CD4-positive, alpha-beta T cell (primary cell): Measurements from ENCODE around the gene CD9. TPM values are rescaled to one million over a fixed set of nuclear protein-coding genes. Genes with fewer than 3 reads are reported as not detected.

Experiments
- ATAC-seq: fragments of 200-7000 bp; cut with Tn5 transposase; one replicate; pipeline ENCODE4 v1.10.0; 2022; ENCODE audit warnings: mild to moderate bottlenecking; ENCODE audit not compliant: poor library complexity
- CTCF ChIA-PET: fragments of 350-600 bp; sonication (Branson Sonifier 250); formaldehyde crosslinking; loops from one replicate; lab custom pipeline; 2021; ENCODE audit warnings: antibody characterized with exemption, inconsistent platforms; lab: Charles Lee
- POLR2A ChIA-PET: fragments of 350-600 bp; sonication (Branson Sonifier 250); formaldehyde crosslinking; loops from one replicate; lab custom pipeline; 2021; ENCODE audit warnings: antibody characterized with exemption, inconsistent platforms; lab: Charles Lee
- DNase-seq, 14 experiments: peaks; one replicate each; pipeline ENCODE4 v3.0.0-alpha.2; 2013 to 2020; ENCODE audit warnings: mixed read lengths in 2 of 14
- H3K27ac ChIP-seq, 2 donors: one replicate each; pipeline versions ENCODE4 v1.5.1 to v1.7.0; 2013; ENCODE audit warnings: low read length in 2 of 2, low read depth in 1 of 2, mild to moderate bottlenecking in 1 of 2
- H3K27me3 ChIP-seq, 2 experiments: 1 replicate in 1 of 2; 2 replicates in 1 of 2; pipeline versions ENCODE4 v1.6.1 to v1.7.0; 2013; ENCODE audit warnings: low read length in 2 of 2, control low read depth in 1 of 2, mild to moderate bottlenecking in 1 of 2, moderate library complexity in 1 of 2; ENCODE audit not compliant: insufficient read depth in 2 of 2, control insufficient read depth in 1 of 2
- H3K36me3 ChIP-seq: one replicate; pipeline ENCODE4 v1.6.1; 2013; ENCODE audit warnings: low read length, control low read depth; ENCODE audit not compliant: insufficient read depth
- H3K4me1 ChIP-seq: one replicate; pipeline ENCODE4 v1.6.1; 2013; ENCODE audit warnings: low read length, control low read depth; ENCODE audit not compliant: insufficient read depth
- H3K4me3 ChIP-seq: one replicate; pipeline ENCODE4 v1.5.1; 2013; ENCODE audit warnings: mild to moderate bottlenecking, low read length, moderate library complexity
- H3K9me3 ChIP-seq, 2 experiments: 1 replicate in 1 of 2; 2 replicates in 1 of 2; pipeline versions ENCODE4 v1.6.1 to v1.7.0; 2013; ENCODE audit warnings: low read length in 2 of 2, mild to moderate bottlenecking in 2 of 2, control low read depth in 1 of 2, moderate library complexity in 1 of 2; ENCODE audit not compliant: control insufficient read depth in 1 of 2, insufficient read depth in 1 of 2
- H3K27ac Mint-ChIP-seq: one replicate; pipeline ENCODE4 v1.8.0; 2020; ENCODE audit warnings: mixed read lengths
- H3K27me3 Mint-ChIP-seq: one replicate; pipeline ENCODE4 v1.8.0; 2021; ENCODE audit warnings: mixed read lengths
- H3K36me3 Mint-ChIP-seq: one replicate; pipeline ENCODE4 v1.8.0; 2021; ENCODE audit warnings: low read depth, mixed read lengths
- H3K4me1 Mint-ChIP-seq: one replicate; pipeline ENCODE4 v1.8.0; 2021; ENCODE audit warnings: low read depth, mixed read lengths
- H3K4me3 Mint-ChIP-seq: one replicate; pipeline ENCODE4 v1.8.0; 2020; ENCODE audit warnings: mild to moderate bottlenecking, mixed read lengths
- H3K9me3 Mint-ChIP-seq: one replicate; pipeline ENCODE4 v1.8.0; 2020; ENCODE audit warnings: mixed read lengths
- intact Hi-C, 2 experiments: fragments of 100-400 bp; cut with DNase I in 1 of 2; cut with micrococcal nuclease in 1 of 2; formaldehyde crosslinking; loops; one replicate each; pipeline versions ENCODE4 v1.15.1 to v1.9.0; 2023 to 2025; cut with DNase I, micrococcal nuclease
- total RNA-seq, 174 experiments: library from RNA in 2 of 174; stranded (reverse) in 2 of 174; gene quantifications; one replicate each; pipeline ENCODE4 v1.2.3 and lab custom pipeline; 2021 to 2026
- TF ChIP-seq, protein P1 (sequence below): fragments of 200-600 bp; IDR thresholded peaks from one replicate; pipeline ENCODE4 v1.8.0; 2022; ENCODE audit warnings: antibody characterized with exemption, mild to moderate bottlenecking

Gene CD9
- total RNA-seq, 2 experiments from 2014 or later, result 0.36 to 0.66 TPM

DNA sequence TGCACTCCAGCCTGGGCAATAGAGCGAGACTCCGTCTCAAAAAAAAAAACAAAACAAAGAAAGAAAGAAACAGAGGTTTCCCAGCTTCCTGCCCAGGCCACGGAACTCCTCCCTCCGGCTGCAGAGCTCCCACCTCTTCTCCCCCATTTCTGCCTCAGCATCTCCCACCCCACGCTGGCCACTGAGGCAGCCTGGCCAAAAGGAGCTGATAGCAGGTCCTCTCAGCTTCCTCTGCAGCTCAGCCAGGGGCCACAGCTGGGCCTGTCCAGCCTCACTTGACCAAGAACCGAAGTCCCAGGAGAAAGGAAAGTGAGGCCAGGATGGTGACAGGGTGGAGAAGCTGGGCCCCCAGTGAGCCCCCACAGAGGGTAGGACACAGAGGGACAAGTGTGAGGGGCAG is 33.4 kb upstream of the CD9 start:
- Mint-ChIP-seq H3K27ac (no peak overlapping the region), H3K4me3 (no peak overlapping the region)
- peaks cover 31% of the 10 kb centered on the region for H3K4me1 ChIP-seq

DNA sequence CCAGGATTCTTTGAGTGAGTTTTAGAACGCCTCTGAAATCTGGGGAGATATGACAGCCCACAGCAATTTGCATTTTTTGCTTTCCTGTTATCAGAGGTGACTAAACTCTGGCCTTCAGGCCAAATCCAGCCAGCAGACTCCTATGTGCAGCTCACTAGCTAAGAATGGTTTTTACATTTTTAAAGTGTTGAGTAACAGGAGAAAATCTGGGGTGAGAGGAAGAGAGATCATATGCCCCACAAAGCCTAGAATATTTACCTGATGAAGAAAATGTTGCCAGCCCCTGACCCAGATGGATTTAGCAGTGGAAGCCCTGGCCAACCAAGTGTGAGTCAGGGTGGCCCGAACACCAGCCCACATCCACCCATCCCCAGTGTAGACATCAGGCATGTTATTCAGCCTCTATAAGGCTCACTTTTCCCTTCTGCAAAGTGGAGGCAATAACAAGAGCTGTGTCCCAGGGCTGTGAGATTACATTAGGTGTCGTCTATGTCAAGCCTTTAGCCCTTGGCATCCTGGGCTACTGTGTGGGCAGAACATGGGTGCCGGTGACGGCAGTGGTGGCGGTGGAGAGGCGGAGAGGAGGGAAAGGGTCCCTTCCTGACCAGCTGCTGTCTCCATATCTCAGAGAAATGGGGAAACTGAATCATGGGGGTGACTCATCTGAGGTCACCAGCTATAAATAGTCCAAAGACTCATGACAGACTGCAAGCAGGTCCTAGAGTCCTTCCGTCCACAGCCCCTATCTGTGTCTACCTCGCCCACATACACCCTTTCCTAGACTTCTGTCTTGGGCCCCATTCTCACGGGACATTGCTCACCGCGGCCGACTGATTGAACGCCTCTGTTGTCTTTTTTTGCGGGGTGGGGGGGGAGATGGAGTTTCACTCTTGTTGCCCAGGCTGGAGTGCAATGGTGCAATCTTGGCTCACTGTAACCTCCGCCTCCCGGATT is 32.6 kb upstream of the CD9 start:
- TF ChIP-seq, protein P1, sequence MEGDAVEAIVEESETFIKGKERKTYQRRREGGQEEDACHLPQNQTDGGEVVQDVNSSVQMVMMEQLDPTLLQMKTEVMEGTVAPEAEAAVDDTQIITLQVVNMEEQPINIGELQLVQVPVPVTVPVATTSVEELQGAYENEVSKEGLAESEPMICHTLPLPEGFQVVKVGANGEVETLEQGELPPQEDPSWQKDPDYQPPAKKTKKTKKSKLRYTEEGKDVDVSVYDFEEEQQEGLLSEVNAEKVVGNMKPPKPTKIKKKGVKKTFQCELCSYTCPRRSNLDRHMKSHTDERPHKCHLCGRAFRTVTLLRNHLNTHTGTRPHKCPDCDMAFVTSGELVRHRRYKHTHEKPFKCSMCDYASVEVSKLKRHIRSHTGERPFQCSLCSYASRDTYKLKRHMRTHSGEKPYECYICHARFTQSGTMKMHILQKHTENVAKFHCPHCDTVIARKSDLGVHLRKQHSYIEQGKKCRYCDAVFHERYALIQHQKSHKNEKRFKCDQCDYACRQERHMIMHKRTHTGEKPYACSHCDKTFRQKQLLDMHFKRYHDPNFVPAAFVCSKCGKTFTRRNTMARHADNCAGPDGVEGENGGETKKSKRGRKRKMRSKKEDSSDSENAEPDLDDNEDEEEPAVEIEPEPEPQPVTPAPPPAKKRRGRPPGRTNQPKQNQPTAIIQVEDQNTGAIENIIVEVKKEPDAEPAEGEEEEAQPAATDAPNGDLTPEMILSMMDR, result no peak
- Mint-ChIP-seq H3K4me1 (peaks cover 27% of the 10 kb centered on the region), H3K36me3 (no peaks in the 10 kb centered on the region), H3K27me3 (no peaks in the 10 kb centered on the region), H3K9me3 (no peaks in the 10 kb centered on the region), H3K27ac (peak overlapping the region; percentile 45), H3K4me3 (peak overlapping the region; percentile 70)
- ChIA-PET POLR2A (interaction anchor here (0.9 to 1.7 kb wide), 6 partner anchors 11 to 27 kb away, joined by 3 to 6 read pairs (median 4); no protein-coding TSS in a partner anchor), CTCF (interaction anchor here (1.9 kb wide), 1 partner anchor 28 kb away, joined by 7 read pairs; no protein-coding TSS in a partner anchor)
- Histone ChIP-seq H3K9me3 (no peaks in the 10 kb centered on the region), H3K4me3 (no peak overlapping the region), H3K36me3 (no peaks in the 10 kb centered on the region), H3K27ac (peak overlapping the region in 1 of 2 donors; percentile 29), H3K4me1 (peaks cover 31% of the 10 kb centered on the region), H3K27me3 (no peaks in the 10 kb centered on the region)
- DNase-seq (peak in 6 of 14 experiments; percentile 11 to 79 (median 39)), ATAC-seq (peak; percentile 45)
- intact Hi-C loops, result loop anchor here in 1 of 2 experiments (1.0 kb wide), 1 partner anchor 26 kb away; no protein-coding TSS in a partner anchor

More for the DNA sequence above, 33.4 kb upstream of the CD9 start:
- Histone ChIP-seq H3K27me3 (no peaks in the 10 kb centered on the region), H3K27ac (no peak overlapping the region), H3K9me3 (no peaks in the 10 kb centered on the region), H3K36me3 (no peaks in the 10 kb centered on the region), H3K4me3 (no peak overlapping the region)
- TF ChIP-seq, protein P1, result no peak
- no peaks in the 10 kb centered on the region for H3K36me3 Mint-ChIP-seq
- DNase-seq (no peak), ATAC-seq (no peak)
- CTCF ChIA-PET, result interaction anchor here (1.9 kb wide), 1 partner anchor 29 kb away, joined by 7 read pairs; no protein-coding TSS in a partner anchor
- no peaks in the 10 kb centered on the region for H3K9me3 Mint-ChIP-seq
- intact Hi-C loops, result no loop called here
- peaks cover 27% of the 10 kb centered on the region for H3K4me1 Mint-ChIP-seq
- H3K27me3 Mint-ChIP-seq, result no peaks in the 10 kb centered on the region
- POLR2A ChIA-PET, result interaction anchor here (1.1 to 1.7 kb wide), 3 partner anchors 21 to 26 kb away, joined by 3 to 6 read pairs (median 4); no protein-coding TSS in a partner anchor

DNA sequence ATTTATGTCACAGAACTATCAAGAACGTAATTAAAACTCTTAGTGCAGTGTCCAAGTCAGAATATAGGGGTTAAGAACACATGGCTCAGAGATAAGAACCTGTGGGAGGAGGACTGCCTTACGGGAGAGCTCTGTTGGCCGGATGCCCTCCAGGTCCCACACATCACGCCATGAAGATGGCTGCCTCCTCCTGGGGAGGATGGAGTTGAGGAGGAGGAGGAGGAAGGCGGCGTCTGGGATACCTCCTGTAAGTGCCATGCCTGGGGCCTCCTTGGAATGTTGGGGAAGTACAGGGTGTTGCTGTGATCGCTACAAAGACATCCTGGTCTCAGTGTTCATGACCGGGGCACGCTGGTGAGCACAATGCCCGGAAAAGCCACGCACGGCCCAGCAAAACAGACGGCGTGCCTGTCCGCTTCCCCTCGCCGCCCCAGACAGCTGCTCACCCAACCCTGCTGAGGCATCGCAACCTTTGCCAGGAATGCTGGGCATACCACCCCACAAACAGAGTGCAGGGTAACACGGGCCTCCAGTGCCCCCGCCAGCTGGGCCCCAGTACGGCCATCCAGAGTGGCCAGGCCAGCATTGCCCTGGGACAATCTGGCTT is 28.7 kb upstream of the CD9 start:
- intact Hi-C loops, result no loop called here
- Histone ChIP-seq H3K9me3 (no peaks in the 10 kb centered on the region), H3K27me3 (no peaks in the 10 kb centered on the region), H3K4me1 (peaks cover 31% of the 10 kb centered on the region), H3K4me3 (no peak overlapping the region), H3K27ac (no peak overlapping the region), H3K36me3 (no peaks in the 10 kb centered on the region)
- TF ChIP-seq, protein P1, result no peak
- Mint-ChIP-seq H3K4me1 (peaks cover 27% of the 10 kb centered on the region), H3K9me3 (no peaks in the 10 kb centered on the region), H3K4me3 (no peak overlapping the region), H3K27ac (no peak overlapping the region), H3K27me3 (no peaks in the 10 kb centered on the region), H3K36me3 (no peaks in the 10 kb centered on the region)
- ATAC-seq (no peak), DNase-seq (no peak)
- POLR2A ChIA-PET, result no interaction called here
- CTCF ChIA-PET, result no interaction called here
